ENCODE measurements around the gene SORBS2.

DNA sequence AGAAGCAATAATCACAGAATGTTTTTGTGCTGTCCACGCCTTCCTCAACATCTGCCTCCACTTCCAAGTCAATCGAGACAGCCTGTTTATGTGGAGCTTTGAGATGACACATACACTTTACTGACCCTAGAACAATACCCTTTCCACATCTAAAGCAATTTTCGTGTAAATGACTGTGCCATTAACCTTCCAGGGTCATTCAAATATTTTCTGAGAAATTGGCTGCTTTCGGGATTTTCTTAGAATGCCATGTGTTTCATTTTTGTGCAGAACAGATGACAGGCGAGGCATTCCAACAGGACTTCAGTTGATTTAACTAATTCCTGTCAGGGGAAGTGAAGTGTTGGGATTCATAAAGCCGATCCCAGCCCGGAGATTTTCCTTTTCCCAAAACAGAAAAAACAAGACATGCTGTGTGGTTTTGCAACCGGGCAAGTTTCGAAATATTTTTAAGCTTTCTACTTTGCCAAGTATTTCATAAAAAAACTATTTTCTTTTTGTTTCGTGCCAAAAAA lies 73.9 kb downstream of the SORBS2 start:
- no peak for TF ChIP-seq POLR2A (IDR thresholded peaks at IDR 0.05; ENCODE audit: low read depth, low read length)
- TF ChIP-seq MYC (IDR thresholded peaks at IDR 0.05; ENCODE audit: low read depth, low read length), result no peak
- TF ChIP-seq JUN (IDR thresholded peaks at IDR 0.05; ENCODE audit: borderline replicate concordance, insufficient read depth, insufficient read length, low read depth), result peak; percentile 65
- no peak for TF ChIP-seq POLR2AphosphoS5 (IDR thresholded peaks at IDR 0.05; ENCODE audit: insufficient read depth, low read depth, low read length)
- TF ChIP-seq, protein P1, sequence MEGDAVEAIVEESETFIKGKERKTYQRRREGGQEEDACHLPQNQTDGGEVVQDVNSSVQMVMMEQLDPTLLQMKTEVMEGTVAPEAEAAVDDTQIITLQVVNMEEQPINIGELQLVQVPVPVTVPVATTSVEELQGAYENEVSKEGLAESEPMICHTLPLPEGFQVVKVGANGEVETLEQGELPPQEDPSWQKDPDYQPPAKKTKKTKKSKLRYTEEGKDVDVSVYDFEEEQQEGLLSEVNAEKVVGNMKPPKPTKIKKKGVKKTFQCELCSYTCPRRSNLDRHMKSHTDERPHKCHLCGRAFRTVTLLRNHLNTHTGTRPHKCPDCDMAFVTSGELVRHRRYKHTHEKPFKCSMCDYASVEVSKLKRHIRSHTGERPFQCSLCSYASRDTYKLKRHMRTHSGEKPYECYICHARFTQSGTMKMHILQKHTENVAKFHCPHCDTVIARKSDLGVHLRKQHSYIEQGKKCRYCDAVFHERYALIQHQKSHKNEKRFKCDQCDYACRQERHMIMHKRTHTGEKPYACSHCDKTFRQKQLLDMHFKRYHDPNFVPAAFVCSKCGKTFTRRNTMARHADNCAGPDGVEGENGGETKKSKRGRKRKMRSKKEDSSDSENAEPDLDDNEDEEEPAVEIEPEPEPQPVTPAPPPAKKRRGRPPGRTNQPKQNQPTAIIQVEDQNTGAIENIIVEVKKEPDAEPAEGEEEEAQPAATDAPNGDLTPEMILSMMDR (IDR thresholded peaks at IDR 0.05; ENCODE audit: extremely low read depth in 1 of 2, insufficient read depth in 1 of 2, low read depth in 1 of 2, low read length in 2 of 2), result no peak
- no peak for TF ChIP-seq EZH2 (IDR thresholded peaks at IDR 0.05; ENCODE audit: borderline replicate concordance, low read depth, low read length, severe bottlenecking)
- TF ChIP-seq, protein P2, sequence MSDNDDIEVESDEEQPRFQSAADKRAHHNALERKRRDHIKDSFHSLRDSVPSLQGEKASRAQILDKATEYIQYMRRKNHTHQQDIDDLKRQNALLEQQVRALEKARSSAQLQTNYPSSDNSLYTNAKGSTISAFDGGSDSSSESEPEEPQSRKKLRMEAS (IDR thresholded peaks at IDR 0.05; ENCODE audit: insufficient read depth, insufficient read length), result no peak
- no peak for TF ChIP-seq GATA2 (IDR thresholded peaks at IDR 0.05; ENCODE audit: insufficient read depth, insufficient read length, low read depth, low read length)
- peak; percentile 58 for TF ChIP-seq FOS (IDR thresholded peaks at IDR 0.05; ENCODE audit: borderline replicate concordance, insufficient read depth, low read length)

Measured in endothelial cell of umbilical vein (primary cell).